NCI-H748 treated with DMSO at 0.1 percent for 48 hours (cell line): ENCODE data around the gene TAS2R7.
"Not testable (repeated sequence)": the region's sequence is repeated elsewhere in the genome, so short reads cannot be mapped to it uniquely, and the experiment has no call there.

Experiments
- DNase-seq: peaks from one replicate; lab custom pipeline; 2025; lab: John Stamatoyannopoulos, UW

TAS2R7 gene, protein sequence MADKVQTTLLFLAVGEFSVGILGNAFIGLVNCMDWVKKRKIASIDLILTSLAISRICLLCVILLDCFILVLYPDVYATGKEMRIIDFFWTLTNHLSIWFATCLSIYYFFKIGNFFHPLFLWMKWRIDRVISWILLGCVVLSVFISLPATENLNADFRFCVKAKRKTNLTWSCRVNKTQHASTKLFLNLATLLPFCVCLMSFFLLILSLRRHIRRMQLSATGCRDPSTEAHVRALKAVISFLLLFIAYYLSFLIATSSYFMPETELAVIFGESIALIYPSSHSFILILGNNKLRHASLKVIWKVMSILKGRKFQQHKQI

GRCh38 chr12:10802587-10802986 lies at the start of gene TAS2R7:
Gene TAS2R7, minus strand, starts transcription at chr12:10802627. Its CDS starts 57 bp downstream, at chr12:10802570.
- DNase-seq, result no peak

- no peak for DNase-seq
Measured at GRCh38 chr12:10851243-10851858, 48.9 kb upstream of the TAS2R7 start.

GRCh38 chr12:10849425-10849878 lies 47.0 kb upstream of the TAS2R7 start, which contains the start of gene PRR4:
Gene PRR4, minus strand, starts transcription at chr12:10849475. Its CDS starts 38 bp downstream, at chr12:10849437.
- no peak for DNase-seq

DNA sequence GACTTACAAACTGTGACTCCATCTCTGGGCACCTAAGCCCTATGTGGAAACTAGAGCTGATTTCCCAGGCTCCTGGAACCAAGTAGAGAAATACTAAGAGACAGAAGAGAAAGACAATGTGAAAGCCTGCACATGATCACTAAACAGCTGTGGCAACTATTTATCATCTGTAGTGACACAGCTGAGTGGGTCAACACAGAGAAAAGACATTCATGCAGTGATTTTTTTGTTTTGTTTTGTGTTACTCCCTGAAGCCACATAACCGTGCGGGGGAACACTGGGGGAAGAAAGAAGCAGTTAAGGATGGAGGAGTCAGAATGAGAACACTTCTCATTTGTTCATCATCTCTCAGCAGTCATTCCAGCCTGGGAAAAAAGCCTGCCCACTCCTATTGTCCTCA lies 45.3 kb upstream of the TAS2R7 start:
- DNase-seq, result no peak

DNA sequence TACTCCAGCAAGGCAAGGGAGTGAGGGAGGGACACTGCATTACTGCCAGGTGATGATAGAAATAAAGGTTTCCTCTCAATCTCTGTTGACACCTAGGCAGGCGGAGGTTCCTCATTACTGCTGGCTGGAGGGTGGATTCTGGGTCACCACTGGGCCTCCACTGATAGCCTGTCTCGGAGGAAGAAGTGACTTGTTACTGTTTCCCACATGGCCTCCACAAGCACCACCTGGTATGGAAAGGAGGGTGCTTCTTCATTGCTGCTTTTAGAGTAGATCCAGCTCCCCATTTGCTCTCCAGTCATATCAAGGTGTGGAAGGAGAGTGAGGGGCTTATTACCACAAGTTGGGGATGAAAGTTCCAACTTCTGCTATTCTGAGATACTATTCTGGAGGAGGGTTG lies 40.4 kb upstream of the TAS2R7 start:
- no peak for DNase-seq

DNA sequence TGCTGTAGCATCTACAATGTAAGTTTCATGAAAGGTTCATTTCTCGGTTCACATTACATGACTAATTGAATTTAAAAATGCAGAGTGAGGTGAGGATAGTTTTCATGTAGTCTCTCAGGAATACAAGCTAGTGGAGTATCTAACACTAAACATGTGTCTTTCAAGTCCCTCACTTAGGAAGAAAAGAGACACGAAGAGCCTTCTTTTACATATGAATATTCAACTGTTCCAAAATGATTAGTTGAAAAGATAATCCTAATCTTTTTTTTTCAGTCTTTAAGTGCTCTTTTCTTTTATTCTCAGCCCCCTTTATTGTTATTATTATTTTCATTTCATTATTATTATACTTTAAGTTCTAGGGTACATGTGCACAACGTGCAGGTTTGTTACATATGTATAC lies 36.0 kb upstream of the TAS2R7 start:
- no peak for DNase-seq

DNA sequence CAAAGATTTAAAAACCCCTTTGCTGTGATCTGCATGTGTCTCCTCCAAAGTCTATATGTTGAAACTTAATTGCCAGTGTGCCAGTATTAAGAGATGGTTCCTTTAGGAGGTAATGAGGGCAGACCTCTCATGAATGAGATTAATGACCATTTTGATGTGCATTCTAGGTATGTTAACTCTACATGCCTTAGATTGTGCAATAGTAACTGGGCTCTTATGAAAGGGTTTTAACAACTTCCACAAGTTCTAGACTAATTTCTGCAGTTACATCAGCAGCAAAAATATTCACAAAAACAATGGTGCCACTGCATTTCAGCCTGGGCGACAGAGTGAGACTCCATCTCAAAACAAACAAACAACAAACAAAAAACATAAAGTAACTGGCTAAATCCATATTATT lies 27.6 kb upstream of the TAS2R7 start:
- DNase-seq, result no peak

GRCh38 chr12:10826258-10826657 lies 23.8 kb upstream of the TAS2R7 start, which contains the start of gene TAS2R10:
Gene TAS2R10, minus strand, starts transcription at chr12:10826358. Its CDS starts 89 bp downstream, at chr12:10826269.
- DNase-seq, result no peak

DNA sequence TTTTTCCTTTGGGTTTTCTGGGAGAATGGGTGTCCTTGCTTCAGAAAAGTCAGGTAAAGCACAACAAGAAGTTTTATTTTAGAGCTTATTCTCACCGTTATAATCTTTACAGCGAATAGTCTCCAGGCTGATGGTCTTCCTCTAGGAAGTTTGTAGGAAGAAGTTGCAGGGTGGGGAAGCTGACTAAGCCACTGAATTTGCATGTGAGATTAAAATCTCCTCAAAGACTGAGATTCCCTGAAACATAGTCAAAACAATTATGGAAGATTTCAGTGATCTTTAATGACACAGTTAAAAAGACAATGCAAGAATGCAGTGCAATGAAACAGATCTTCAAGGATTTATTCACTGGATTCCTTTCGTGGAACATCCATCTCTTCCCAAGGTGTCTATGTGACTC lies 22.5 kb upstream of the TAS2R7 start:
- no peak for DNase-seq

DNA sequence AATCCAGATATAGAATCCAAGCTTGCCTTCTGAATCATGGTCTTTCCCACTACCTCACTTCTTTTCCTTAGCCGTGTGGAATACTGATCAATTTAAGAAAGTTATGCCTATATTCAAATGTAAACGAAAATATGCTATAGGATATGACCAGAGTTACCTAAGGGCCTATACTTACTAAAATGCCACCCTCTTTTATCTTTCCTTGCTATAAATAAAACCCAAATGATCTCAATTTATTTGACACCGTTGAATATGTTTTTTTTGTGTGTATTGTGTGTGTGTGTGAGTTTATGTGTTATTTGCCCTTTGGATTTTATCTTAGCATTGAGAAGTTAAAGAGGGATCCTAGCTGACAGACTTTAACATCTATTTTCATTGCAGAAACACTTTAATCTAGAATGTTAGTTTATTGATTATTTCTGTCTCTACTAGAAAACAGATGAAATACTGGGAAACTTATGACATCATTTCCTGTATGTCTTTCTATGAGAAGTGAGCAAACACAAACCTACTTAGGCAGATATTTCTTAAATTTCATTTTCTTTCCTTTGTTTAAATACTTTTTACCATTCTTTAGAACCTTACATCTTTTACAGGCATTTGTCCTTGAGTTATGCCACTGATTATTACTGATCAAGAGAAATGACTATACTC lies 9.6 kb upstream of the TAS2R7 start:
- DNase-seq, result no peak

DNA sequence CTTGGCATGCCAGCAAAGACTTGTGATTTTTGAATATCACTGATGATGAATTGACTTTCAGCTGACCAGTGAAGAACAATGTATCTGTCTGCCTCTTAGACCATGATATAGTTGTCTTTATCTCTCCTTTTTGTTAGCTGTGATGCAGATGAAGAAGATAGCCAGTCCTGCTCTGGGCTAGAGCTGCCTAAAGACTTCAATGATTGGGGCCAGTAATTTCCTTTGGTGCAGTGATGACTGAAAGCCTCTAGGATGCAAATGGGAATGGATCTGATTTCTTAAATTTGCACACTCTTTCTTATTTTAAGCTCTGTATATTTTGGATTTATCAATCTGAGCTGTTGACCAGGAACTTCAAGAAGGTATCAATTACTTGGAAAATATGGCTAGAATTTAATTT lies 7.6 kb upstream of the TAS2R7 start, which contains the start of gene TAS2R9:
TAS2R9 (minus strand) TSS at position 101 of the 400 bp plus-strand sequence; CDS start at position 8, 93 bp downstream.
- DNase-seq, result no peak

DNA sequence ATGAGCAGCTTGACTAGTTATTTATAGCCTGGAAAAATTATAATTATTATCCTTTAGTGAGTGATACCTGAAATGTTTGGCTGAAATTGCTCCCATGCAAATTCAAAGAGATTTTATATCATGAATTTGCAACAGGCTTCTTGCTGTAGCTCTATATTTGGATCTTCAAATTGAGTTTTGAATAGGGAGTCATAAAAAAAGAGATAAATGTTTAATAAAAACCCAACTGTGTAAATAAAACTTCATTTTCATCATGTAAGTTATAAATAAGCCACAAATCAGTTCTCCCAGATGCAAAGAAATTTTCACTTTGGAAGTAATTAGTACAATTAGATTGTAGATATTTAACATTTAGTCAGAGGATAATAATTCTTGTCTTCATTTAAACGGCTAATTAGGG lies 4.8 kb upstream of the TAS2R7 start, which contains the start of gene TAS2R8:
TAS2R8 (minus strand) TSS at position 101 of the 400 bp plus-strand sequence. CDS start 306 bp downstream, outside the sequence.
- no peak for DNase-seq

DNA sequence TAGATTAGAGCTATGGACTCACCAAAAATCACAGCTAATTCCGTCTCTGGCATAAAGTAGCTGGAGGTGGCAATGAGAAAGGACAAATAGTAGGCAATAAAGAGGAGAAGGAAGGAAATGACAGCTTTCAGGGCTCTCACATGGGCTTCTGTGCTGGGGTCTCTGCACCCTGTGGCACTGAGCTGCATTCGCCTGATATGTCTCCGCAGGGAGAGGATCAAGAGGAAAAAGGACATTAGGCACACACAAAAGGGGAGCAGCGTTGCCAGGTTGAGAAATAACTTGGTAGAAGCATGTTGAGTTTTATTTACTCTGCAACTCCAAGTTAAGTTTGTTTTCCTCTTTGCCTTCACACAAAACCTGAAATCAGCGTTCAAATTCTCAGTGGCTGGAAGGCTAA lies 686 bp downstream of the TAS2R7 start:
- no peak for DNase-seq

- DNase-seq, result no peak
Measured at GRCh38 chr12:10794222-10794621, 8.2 kb downstream of the TAS2R7 start.

GRCh38 chr12:10791769-10792168 lies 10.7 kb downstream of the TAS2R7 start:
- DNase-seq, result not testable (repeated sequence)

GRCh38 chr12:10783252-10783651 lies 19.2 kb downstream of the TAS2R7 start:
- DNase-seq, result no peak

- no peak for DNase-seq
Measured at GRCh38 chr12:10779103-10779502, 23.3 kb downstream of the TAS2R7 start.

- DNase-seq, result peak; percentile 8
Measured at GRCh38 chr12:10771132-10771733, 31.2 kb downstream of the TAS2R7 start.

DNA sequence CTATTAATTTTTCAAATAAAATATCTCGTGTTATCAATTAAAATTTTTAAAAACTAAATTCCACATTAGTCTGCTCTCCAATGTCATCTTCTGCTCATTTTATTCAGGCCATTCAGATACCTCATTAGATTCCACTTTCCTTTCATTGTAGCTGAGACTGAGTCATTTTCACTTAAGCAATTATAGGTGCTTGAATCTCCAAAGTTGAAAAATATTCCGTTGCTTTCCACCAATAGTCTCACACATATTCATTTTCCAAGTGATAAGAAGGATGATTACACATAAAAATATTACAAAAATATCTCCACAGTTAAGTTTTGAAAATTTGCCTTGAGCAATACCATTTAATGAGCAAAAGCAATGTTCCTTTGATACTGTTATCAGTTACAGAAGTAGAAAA lies 42.8 kb downstream of the TAS2R7 start:
- no peak for DNase-seq

GRCh38 chr12:10756194-10756593 lies 46.2 kb downstream of the TAS2R7 start:
- no peak for DNase-seq

GRCh38 chr12:10753059-10753458 lies 49.4 kb downstream of the TAS2R7 start:
- no peak for DNase-seq
